AG20443 (cell line): Measurements from ENCODE around the gene GRAMD1B.
"Not testable (repeated sequence)": the region's sequence is repeated elsewhere in the genome, so short reads cannot be mapped to it uniquely, and the experiment has no call there.

ENCODE experiments used
- DNase-seq: peaks from one replicate; pipeline ENCODE4 v3.0.0; 2012; ENCODE audit warnings: low spot score, mixed read lengths

GRAMD1B gene

DNA sequence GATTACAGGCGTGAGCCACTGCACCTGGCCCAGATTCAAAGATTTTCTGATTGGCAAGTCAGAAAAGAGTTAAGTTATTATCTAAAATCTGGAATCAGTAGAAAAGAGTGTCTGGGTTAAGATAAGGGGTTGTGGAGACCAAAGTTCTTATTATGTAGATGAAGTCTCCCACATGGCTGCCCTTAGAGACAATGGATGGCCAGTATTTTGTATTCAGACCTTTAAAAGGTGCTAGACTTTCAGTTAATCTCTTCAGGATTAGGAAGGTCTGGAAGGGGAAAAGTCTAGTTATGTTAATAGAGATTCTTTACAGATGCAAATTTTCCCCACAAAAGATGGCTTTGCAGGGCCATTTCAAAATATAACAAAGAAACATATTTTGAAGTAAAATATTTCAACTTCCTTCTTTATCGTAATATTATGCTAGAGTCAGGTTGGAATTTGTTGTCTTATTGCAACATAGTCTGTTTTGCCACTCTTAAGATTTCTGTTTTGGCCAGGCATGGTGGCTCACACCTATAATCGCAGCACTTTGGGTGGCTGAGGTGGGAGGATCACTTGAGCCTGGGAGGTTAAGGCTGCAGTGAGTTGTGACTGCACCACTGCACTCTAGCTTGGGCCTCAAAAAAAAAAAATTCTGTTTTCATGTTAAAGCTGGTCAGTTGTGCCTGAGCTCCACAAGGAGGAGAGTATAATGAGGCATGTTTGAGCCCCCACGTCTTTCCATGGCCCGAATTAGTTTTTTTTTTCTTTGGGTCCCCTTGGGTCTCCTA lies 14.0 kb downstream of the GRAMD1B start:
- no peak for DNase-seq

DNA sequence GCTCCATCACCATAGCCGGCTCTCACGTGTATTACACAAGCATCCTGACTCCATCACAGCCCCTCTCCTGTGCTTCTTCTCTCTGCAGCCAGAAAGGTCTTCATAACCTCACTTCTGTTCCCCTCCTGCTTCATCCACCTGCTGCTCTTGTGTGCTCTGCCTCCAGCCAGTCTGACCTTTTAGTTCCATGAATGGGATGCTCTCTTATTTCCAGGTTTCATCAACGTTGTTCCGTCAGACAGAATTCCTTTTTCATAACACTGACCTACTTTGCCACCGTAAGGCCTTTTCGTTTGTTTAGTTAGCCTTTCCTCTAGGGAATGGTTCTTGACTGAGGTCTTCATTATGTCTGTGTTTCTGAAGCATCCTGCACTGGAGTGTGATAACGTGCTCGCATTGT lies 18.8 kb downstream of the GRAMD1B start:
- no peak for DNase-seq

DNA sequence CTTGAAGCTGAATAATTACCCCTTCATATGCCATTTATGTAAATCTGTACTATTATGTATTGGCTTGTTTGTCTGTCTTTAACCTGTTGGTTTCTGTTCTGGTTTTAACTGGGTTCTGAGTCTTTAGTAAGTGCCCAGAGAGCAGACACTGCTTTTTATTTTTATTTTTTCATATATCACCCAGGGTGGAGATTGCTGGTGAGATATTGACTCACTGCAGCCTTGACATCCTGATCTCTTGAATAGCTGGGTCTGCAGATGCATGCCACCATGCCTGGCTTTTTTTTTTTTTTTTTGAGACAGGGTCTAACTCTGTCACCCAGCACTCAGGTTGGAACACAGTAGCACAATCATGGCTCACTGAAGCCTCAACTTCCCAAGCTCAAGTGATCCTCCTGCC lies 19.4 kb downstream of the GRAMD1B start:
- no peak for DNase-seq

DNA sequence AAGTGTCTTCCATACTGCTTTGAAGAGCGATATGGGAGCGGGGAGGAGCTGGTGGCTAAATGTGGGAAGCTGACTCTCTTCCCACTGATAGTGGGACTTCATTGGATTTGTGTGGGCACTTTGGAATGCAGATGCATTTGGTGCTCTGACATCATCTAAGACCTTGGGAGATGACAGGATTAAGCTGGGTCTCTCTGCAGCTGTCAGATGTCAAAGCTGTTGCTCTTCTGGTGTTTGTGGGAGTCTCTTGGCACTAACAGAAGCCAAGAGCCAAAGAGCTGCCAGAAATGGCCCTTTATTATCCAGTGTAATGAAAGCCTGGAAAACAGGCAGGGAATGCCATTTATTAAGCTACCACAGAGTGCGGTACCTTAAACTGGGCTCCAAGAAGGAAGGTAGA lies 20.6 kb downstream of the GRAMD1B start:
- no peak for DNase-seq

DNA sequence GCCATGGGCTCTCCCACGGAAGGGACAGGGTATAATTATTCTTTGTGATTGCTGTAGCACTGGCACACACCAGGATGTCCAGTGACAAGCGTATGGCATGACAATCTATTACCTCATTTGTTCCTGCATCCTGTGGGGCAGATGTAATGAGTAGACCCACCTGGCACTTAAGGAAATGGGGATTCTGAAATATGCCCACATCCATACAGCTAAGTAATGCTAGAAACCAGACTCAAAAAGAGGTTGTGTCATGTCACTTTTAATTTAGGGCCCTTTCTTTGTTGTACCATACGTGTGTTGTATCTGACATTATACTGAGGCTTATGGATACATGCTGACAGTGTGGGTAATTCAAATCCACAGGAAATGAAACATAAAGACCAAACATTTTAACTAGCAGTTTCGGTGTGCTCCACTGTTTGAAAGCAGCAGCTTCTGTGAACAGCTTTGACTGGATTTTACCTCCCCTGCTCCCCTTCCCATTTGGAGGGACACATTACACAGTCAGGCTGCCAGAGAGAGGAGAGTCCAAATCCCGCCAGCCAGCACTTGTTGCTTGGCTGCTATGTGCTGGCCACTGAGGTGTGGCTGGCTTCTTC lies 21.2 kb downstream of the GRAMD1B start:
- no peak for DNase-seq

DNA sequence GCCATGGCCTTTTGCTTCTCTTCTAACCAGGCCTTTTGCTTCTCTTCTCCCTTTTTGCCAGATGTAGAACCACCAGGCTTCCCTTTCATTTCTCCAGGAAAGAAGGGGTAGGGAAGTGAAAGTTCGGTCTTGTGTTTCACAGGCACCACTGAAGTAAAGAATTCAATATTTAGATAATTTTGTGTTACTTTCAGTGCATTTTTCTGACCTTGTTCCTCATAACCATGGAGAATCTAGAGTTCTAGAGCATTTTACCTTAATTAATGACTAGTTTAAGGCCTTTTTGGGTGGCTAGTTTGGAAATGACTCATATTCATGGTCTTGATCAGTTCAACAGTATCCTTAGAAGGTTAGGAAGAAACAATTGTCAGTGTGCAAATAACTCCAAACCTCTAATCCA lies 22.7 kb downstream of the GRAMD1B start:
- no peak for DNase-seq

DNA sequence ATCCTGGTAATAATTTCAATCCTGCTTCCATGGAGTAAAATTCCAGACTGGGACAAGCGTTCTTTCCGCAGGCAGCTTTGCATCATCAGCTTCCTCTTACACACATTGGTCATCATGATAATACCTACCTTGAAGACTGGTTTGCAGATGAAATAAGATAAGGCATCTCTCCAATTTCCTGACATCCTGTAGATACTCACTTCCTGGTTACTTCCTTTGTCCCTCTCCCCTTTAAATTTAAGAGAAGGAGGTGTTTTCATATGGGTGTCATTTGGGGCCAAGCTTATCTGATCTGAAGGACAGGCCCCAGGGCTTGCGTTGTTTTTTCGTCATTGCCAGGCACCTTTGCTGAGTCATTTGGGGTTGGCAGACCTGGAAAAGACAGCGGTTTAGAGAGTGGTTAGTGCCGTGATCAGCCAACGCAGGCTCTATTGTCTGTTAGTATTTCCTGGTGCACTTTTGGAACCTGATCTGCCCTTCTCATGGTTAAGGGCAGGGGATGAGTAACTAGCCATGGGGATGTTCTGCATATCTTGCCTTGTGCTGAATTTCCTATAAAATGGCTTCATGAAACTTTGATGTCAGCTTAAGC lies 24.1 kb downstream of the GRAMD1B start:
- DNase-seq: no peak

DNA sequence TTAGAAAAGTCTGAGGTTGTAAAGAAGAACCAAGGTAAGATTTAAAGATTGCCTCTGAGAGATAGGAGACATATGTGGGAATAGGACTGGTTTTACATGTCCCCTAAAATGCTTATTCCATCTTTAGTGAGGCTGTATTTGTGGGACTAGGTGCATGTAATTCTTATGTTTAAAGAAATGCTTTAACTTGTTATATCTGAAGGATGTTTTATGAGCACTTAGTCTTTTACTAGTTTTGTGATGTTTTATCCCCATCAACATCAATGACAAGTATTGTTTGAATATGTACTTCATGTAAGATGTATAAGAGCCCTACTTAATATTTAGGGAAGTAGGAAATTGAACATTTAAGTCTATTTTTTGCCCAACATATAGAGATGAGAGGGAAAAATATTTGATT lies 24.7 kb downstream of the GRAMD1B start:
- no peak for DNase-seq

DNA sequence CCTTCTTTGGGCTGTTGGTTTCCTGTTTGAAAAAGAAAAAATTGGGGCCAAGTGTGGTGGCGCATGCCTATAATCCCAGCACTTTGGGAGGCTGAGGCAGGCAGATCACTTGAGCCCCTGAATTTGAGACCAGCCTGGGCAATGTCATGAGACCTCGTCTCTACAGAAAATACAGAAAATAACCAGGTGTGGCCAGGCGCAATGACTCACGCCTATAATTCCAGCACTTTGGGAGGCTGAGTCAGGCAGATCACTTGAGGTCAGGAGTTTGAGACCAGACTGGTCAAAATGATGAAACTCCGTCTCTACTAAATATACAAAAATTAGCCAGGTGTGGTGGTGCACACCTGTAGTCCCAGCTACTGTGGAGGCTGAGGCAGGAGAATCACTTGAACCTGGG lies 26.4 kb downstream of the GRAMD1B start:
- not testable (repeated sequence) for DNase-seq

DNA sequence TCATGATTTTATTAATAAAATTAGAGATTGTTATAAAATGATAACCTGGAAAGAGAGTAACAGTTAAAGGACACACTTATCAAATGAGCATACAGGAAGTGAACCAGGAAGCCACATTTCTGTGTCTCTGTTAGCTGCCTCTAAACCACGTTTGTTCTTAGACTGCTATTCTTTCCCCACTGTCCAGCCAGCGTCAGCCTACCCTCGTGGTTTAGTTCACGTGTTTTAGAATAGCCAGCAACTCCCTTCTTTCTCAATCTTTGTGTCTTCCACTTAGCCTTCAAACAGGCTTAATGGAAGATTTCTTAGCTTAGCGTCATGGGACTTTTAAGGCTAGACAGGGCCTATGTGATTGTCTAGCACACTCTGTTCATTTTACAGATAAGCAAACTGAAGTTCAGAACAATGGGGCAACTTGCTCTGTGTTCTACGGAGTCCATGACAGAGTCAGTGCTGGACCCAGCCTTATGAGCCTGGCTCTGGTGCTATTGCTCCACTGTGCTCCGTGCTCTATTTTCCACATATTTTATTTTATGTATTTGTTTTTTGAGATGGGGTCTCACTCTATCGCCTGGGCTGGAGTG lies 27.2 kb downstream of the GRAMD1B start:
- no peak for DNase-seq

DNA sequence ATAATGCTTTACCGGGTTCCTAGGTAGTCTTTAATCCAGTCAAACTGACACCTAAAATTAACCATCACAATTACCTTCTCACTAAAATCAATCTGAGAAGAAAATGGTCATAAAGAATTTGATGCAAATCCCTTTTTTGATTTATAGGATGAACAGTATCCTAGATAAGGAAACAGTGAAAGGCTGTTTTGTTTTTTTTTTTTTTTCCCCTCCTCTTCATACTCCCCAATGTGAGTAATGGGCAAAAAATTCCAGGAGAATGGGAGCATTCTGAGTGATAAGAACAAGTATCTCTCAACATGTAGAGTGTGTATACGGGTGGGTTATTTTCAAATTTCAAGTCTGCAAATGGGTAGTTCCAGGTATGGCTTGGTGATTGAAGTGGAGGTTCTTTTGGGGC lies 28.4 kb downstream of the GRAMD1B start:
- DNase-seq: no peak

DNA sequence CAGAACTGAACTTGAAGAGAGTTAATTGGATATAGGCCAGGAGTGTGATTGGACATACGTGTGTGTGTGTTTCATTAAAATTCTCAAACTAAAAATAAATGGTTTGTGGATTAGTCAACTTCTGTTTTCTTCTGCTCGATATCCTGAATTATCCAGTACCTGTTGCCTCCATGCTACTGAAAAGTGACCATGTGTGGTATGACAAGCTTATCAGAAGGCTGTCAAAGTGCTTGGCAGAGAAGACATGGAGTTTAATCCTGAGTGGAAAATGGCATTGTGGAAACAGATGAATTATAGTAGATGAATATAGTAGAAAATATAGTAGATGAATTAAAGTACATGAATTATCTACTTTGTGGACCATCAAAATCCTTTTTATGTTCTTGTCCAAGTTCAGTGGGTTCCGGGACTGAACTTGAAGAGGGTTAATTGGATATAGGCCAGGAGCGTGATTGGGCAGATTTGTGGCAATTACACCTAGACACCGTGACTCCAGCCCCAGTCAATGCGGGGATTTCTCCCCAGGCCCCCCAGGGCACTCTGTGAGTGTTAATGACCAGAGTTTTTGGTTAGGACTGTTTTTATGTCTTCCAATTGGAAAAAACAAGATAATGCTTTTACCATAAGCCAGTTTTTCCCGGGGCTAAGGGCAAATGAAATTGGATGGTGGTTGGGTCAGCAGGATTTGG lies 30.1 kb downstream of the GRAMD1B start:
- no peak for DNase-seq

DNA sequence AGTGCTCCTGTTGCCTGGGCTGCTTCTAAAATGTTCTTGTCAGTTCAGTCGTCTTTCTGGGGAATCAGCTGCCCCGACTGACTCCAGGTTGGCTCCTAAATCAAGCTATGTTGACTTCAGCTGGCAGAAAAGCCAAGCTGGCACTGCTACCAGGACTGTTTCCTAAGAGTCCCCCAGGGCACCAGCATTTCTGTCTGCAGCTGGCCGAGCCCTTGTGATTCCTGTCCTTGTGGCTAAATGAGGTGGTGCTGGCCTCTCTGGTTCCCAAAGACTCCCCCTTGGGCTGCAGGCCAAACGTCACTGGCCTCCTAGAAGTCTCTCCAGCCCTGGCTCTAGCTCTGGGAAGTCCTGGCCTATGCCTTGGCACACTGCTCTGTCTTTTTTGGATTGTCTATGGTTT lies 31.1 kb downstream of the GRAMD1B start:
- peak; percentile 30 for DNase-seq

DNA sequence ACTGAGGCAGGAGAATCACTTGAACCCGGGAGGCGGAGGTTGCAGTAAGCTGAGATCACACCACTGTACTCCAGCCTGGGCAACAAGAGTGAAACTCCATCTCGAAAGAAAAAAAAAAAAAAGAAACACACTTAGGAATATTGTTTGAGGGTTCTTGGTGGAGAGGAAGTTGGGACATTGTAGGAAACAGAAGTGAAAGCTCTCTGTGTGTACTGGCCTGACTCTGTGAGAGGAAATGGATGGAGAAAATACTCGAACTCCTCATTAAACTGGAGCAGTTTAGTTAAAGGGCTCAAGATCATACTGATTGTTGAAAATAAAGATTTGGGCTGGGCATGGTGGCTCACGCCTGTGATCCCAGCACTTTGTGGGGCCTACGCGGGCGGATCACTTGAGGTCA lies 35.6 kb downstream of the GRAMD1B start:
- not testable (repeated sequence) for DNase-seq

DNA sequence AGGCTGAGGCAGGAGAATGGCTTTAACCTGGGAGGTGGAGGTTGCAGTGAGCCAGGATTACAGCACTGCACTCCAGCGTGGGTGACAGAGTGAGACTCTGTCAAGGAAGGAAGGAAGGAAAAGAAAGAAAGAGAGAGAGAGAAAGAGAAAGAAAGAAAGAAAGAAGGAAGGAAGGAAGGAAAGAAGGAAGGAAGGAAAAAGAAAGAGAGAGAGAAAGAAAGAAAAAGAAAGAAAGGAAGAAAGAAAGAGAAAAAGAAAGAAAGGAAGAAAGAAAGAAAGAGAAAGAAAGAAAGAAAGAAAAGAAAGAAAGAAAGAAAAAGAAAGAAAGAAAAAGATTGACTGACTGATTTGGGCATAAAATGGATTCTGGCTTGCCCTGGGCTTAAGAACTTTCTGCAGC lies 36.1 kb downstream of the GRAMD1B start:
- not testable (repeated sequence) for DNase-seq

DNA sequence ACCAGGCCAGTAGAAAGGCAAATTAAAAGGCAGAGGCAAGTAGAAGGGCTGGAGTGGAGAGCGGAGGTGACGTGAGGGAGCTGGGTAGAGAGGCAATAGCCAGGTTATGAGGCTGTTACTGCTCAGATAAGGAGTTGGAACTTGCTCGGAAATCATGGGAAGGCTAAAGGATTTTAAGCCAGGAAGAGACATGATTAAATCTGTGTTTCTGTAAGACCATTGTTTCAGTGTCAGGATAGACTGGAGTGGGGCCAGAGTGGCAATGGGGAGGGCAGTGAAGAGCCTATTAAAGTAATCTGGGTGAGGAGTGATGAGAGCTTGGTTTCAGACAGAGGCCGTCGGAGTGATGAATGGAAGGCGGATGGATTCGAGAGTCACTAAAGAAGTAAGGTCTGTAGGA lies 39.0 kb downstream of the GRAMD1B start:
- DNase-seq: no peak

DNA sequence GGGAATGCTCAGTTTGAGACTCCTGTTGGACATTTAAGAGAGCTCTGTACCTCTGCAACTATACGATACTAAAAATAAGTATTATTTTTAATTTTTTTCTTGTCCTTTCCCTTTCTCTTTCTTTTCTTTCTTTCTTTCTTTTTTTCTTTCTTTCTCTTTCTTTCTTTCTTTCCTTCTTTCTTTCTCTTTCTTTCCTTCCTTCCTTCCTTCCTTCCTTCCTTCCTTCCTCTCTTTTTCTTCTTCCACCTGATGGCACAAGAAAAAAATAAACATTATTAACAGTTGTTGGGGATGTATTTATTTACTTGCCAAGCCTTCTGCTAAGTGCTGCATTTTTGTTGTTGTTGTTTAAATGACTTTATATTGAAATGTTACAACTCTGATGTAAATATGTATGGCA lies 39.5 kb downstream of the GRAMD1B start:
- no peak for DNase-seq

DNA sequence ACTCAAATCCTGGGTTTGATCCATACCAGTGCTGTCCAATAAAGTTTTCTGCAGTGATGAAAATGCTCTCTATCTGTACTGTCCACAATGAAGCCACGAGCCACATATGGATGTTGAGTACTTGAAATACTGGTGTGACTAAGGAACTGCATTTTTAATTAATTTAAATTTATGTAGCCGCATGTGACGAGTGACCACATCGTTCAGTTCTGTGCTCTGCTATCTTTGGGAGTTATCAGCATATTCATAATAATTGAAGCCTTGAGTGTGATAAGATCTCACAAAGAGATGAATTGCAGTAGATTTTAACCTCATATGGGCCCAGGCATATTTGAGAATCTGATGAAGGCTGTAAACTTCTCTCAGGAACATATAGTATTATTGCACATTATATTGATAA lies 40.8 kb downstream of the GRAMD1B start:
- DNase-seq: no peak

DNA sequence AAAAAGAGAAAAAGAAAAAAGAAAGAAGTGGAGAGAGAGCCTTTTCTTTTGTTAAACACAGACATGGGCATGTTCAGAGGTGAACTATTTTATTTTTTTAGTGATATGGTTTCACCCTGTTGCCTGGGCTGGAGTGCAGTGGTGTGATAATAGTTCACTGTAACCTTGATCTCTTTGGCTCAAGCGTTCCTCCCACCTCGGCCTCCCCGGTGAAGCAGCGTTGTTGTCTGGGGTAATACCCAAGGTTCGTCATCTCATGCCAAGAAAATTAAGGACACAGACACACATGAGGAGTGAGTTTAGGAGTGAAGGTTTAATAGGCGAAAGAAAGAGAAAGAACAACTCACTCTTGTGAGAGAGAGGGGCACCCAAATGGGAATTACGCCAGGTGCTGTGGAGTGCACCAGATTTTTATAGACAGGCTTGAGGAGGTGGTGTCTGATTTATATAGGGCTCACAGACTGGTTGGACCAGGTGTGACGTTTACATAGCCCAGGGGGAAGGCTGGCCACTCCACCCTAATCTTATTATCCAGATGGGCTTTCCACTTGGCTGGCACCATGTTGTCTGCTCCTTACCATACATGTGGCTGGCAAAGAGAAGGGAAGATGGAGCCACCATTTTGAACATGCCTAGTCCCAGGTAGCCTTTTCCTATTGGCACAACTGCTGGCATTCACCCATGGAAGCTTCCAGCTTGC lies 42.3 kb downstream of the GRAMD1B start:
- DNase-seq: no peak

DNA sequence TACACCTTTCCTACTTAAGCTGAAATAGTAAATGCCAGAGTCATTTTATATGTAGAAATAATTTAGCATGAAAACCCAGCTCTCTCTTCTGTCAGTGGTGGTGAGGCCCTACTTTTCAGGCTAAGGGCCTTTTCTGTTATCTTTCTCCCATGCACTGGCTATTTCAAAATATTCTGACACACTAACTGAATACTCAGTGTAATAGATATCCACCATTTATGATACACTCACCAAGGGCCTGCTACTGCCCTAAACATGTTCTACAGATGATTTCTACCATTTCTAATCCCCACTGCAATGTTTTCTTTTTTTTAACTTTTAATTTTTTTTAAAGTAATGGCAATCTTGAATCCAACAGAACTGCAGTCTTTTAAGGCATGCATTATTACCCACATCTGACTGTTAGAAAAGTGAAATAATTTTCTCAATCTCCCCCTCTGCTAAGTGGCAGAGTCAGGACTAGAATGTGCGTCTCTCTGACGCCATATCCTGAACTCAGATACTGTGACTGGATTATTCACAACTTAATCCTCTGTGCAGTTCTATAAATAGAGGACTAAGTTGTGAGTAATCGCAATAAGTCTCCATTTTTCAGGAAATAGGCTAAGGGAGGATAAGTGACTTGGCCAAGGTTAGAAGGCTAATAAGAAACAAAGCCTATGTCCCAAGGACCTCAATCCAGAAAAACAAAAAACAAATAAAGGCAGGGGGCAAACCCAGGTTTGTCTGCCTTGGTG lies 44.0 kb downstream of the GRAMD1B start:
- DNase-seq: peak; percentile 81

DNA sequence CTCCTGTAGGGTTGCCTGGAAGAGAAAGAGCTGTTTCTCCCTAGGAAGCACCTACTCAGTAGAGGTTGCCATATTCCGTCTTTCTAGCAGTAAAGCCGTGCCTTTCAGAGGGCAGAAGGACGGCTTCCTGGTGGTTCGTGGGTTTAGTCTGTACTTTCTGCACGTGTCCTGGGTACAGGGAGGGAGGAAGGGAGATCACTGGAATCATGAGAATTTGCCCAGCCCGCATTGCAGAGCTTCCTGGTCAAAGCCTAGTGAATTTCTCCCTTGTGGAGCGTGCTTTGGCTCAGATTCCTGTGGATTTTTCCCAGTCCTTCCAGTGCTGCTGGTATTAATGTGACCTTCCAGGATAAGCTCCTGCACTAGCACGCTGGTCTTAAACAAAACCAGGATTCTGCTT lies 44.9 kb downstream of the GRAMD1B start:
- DNase-seq: peak; percentile 29
